Airway epithelial cell (primary cell): ENCODE measurements around the gene CCR2. TPM values are rescaled to one million over a fixed set of nuclear protein-coding genes. Genes with fewer than 3 reads are reported as not detected.

Experiments used
- total RNA-seq: library from RNA; depleted of rRNA; stranded (reverse); fragments of >200 nt; gene quantifications from 2 replicates; pipeline ENCODE4 v1.2.3, GENCODE V29; 2015

Gene CCR2
- total RNA-seq, result not detected in 2 replicates

GRCh38 chr3:46353647-46354410 is at the start of gene CCR2:
TSS of gene CCR2 (plus strand) at chr3:46354111. CDS start at chr3:46357528, 3,417 bp downstream.

GRCh38 chr3:46370839-46371518 is 17.1 kb downstream of the CCR2 start, which contains the start of gene CCR5:
TSS of gene CCR5 (plus strand) at chr3:46370946. CDS start at chr3:46372903, 1,957 bp downstream.

GRCh38 chr3:46406788-46407611 is 53.1 kb downstream of the CCR2 start, which contains the start of the genes CCR5AS and CCRL2:
TSS of gene CCR5AS (minus strand) at chr3:46407066.
TSS of gene CCRL2 (plus strand) at chr3:46407259. CDS start at chr3:46408080, 821 bp downstream.

Other genes with a start within 250 kb of the CCR2 start
- gene CCR1, start 145.8 kb upstream of the CCR2 start, total RNA-seq, result not detected in 2 replicates
- gene CCR3, start 111.7 kb upstream of the CCR2 start, total RNA-seq, result not detected in 2 replicates
- gene CCR5, start 16.8 kb downstream of the CCR2 start, total RNA-seq, result not detected in 2 replicates
- not detected in 2 replicates for gene CCRL2, start 53.1 kb downstream of the CCR2 start, total RNA-seq
- gene LTF, start 110.8 kb downstream of the CCR2 start, total RNA-seq, result 0.07 TPM in 1 of 2 replicates, not detected in the other
- gene RTP3, start 143.9 kb downstream of the CCR2 start, total RNA-seq, result not detected in 2 replicates
- gene LRRC2, start 212.2 kb downstream of the CCR2 start, total RNA-seq, result not detected in 2 replicates